ENCODE results near the gene ZNF319. TPM values are rescaled to one million over a fixed set of nuclear protein-coding genes. Genes with fewer than 3 reads are reported as not detected.

ZNF319 gene
- total RNA-seq, 1 donor from 2014 or later, result 11.5 TPM

- Histone ChIP-seq H3K4me2 (ENCODE audit: low read length) (no peak overlapping the region), H3K9ac (ENCODE audit: low read length) (no peak overlapping the region), H3K79me2 (ENCODE audit: insufficient read depth, low read length) (no peaks in the 10 kb centered on the region), H2AFZ (ENCODE audit: low read depth, low read length) (no peak overlapping the region), H3K36me3 (ENCODE audit: insufficient read depth, low read length) (no peaks in the 10 kb centered on the region), H3K4me1 (ENCODE audit: insufficient read depth, low read length) (no peaks in the 10 kb centered on the region), H3K4me3 (ENCODE audit: insufficient read depth, low read depth, low read length) (no peak overlapping the region), H4K20me1 (ENCODE audit: insufficient read depth, low read length) (no peaks in the 10 kb centered on the region), H3K27ac (ENCODE audit: low read depth, low read length) (no peak overlapping the region), H3K27me3 (ENCODE audit: insufficient read depth, low read length) (no peaks in the 10 kb centered on the region), H3K9me3 (ENCODE audit: insufficient read depth, low read depth, low read length) (no peaks in the 10 kb centered on the region)
- FAIRE-seq, result no peak
- TF ChIP-seq EZH2 (IDR thresholded peaks at IDR 0.05; ENCODE audit: insufficient read depth, low read length), result no peak
- TF ChIP-seq CTCF (IDR thresholded peaks at IDR 0.05; ENCODE audit: insufficient read depth, low read depth, low read length), result no peak
- H3K27me3 Mint-ChIP-seq (ENCODE audit: low read depth, unreplicated experiment), result no peaks in the 10 kb centered on the region
- H3K27ac Mint-ChIP-seq (ENCODE audit: unreplicated experiment), result no peak overlapping the region
- no peaks in the 10 kb centered on the region for H3K4me1 Mint-ChIP-seq (ENCODE audit: low read depth, unreplicated experiment)
- no peaks in the 10 kb centered on the region for H3K9me3 Mint-ChIP-seq (ENCODE audit: unreplicated experiment)
- peaks cover 4% of the 10 kb centered on the region for H3K36me3 Mint-ChIP-seq (ENCODE audit: low read depth, unreplicated experiment)
- no peak for DNase-seq (ENCODE audit: low read depth)
- H3K4me3 Mint-ChIP-seq (ENCODE audit: unreplicated experiment), result no peak overlapping the region
Measured at GRCh38 chr16:58044266-58045019, 44.0 kb upstream of the ZNF319 start.

- Histone ChIP-seq H2AFZ (ENCODE audit: low read depth, low read length) (no peak overlapping the region), H3K4me1 (ENCODE audit: insufficient read depth, low read length) (no peaks in the 10 kb centered on the region), H3K9me3 (ENCODE audit: insufficient read depth, low read depth, low read length) (no peaks in the 10 kb centered on the region), H3K4me3 (ENCODE audit: insufficient read depth, low read depth, low read length) (no peak overlapping the region), H3K9ac (ENCODE audit: low read length) (no peak overlapping the region), H3K79me2 (ENCODE audit: insufficient read depth, low read length) (no peaks in the 10 kb centered on the region), H4K20me1 (ENCODE audit: insufficient read depth, low read length) (no peaks in the 10 kb centered on the region), H3K27ac (ENCODE audit: low read depth, low read length) (no peak overlapping the region), H3K27me3 (ENCODE audit: insufficient read depth, low read length) (no peaks in the 10 kb centered on the region), H3K36me3 (ENCODE audit: insufficient read depth, low read length) (no peaks in the 10 kb centered on the region), H3K4me2 (ENCODE audit: low read length) (no peak overlapping the region)
- peaks cover 5% of the 10 kb centered on the region for H3K36me3 Mint-ChIP-seq (ENCODE audit: low read depth, unreplicated experiment)
- no peak overlapping the region for H3K4me3 Mint-ChIP-seq (ENCODE audit: unreplicated experiment)
- H3K27me3 Mint-ChIP-seq (ENCODE audit: low read depth, unreplicated experiment), result no peaks in the 10 kb centered on the region
- H3K27ac Mint-ChIP-seq (ENCODE audit: unreplicated experiment), result no peak overlapping the region
- H3K9me3 Mint-ChIP-seq (ENCODE audit: unreplicated experiment), result no peaks in the 10 kb centered on the region
- no peak for DNase-seq (ENCODE audit: low read depth)
- no peak for TF ChIP-seq CTCF (IDR thresholded peaks at IDR 0.05; ENCODE audit: insufficient read depth, low read depth, low read length)
- TF ChIP-seq EZH2 (IDR thresholded peaks at IDR 0.05; ENCODE audit: insufficient read depth, low read length), result no peak
- no peak for FAIRE-seq
- H3K4me1 Mint-ChIP-seq (ENCODE audit: low read depth, unreplicated experiment), result no peaks in the 10 kb centered on the region
Measured at GRCh38 chr16:58043571-58044155, 43.2 kb upstream of the ZNF319 start.

Measured in astrocyte (in vitro differentiated cells and primary cell).